ENCODE results near the gene PROSER1. TPM values are rescaled to one million over a fixed set of nuclear protein-coding genes. Genes with fewer than 3 reads are reported as not detected.
"Not testable (repeated sequence)": the region's sequence is repeated elsewhere in the genome, so short reads cannot be mapped to it uniquely, and the experiment has no call there.

PROSER1 gene
- 13.2 TPM for total RNA-seq
- long read RNA-seq, full-length matches to known transcripts = 5 of 11 reads
- long read RNA-seq, partial matches to known transcripts = 1 of 11 reads
- long read RNA-seq, other reads (novel, unspliced or antisense) = 5 of 11 reads

DNA sequence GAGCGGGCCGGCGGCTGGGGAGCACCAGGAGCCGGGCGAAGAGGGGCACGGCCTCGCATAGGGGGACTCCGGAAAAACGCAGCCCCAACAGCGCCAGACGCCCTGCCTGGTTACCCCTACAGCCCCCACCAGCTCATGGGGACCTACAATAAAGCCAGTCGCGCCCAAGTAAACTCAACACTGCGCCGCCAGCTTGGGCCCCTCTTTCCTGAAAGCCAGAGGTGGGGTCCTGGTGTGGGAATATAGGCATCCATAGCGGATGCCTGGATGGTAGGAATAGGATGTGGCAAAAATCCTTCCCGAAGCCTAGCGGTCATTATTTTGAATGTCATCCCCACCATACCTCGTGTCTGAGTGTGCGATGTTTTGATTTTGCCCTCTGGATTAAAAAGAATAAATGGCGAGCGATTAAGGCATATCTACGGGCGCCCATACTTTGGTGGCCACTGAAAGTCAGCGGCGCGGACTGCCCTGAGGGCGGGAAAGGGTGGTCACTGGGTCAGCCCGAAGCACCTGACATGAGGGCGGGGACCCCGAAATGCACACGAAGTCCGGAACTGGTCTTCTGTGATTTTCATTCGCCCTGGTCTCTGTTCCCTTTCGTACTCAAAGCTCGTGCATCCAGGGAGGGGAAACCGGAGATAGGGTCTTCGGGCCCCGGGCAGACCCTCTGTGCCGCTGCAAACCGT is at the start of gene PROSER1, which contains the start of gene NHLRC3:
Gene PROSER1 (minus strand): TSS at position 210 of the 689 bp plus-strand sequence. CDS start 847 bp downstream, outside the sequence.
Gene NHLRC3 (plus strand): TSS at position 577 of the 689 bp plus-strand sequence. CDS start 184 bp downstream, outside the sequence.
- DNase-seq (peak; percentile 94), ATAC-seq (ENCODE audit: poor library complexity) (peak; percentile 95)
- intact Hi-C loops (cut with DNase I) = no loop called here

DNA sequence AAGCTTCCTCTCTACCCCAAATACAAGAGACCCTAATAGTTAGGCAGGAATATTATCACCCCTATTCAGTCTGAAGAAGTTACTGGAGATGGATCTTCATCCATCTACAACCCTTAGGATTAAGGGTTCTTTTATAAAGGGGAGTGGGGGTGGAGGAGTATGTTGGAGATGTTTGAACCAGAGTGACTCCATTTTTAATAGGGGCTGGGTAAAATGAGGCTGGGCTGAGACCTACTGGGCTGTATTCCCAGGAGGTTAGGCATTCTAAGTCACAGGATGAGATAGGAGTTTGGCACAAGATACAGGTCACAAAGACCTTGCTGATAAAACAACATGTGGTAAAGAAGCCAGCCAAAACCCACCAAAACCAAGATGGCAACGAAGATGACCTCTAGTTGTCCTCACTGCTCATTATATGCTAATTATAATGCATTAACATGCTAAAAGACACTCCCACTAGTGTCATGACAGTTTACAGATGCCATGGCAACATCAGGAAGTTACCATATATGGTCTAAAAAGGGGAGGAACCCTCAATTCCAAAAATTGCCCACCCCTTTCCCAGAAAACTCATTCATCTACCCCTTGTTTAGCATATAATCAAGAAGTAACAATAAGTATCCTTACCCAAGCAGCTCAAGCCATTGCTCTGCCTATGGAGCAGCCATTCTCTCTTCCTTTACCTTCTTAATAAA is 48.5 kb upstream of the PROSER1 start:
- intact Hi-C loops (cut with DNase I); ATAC-seq (ENCODE audit: poor library complexity); DNase-seq: not testable (repeated sequence)

DNA sequence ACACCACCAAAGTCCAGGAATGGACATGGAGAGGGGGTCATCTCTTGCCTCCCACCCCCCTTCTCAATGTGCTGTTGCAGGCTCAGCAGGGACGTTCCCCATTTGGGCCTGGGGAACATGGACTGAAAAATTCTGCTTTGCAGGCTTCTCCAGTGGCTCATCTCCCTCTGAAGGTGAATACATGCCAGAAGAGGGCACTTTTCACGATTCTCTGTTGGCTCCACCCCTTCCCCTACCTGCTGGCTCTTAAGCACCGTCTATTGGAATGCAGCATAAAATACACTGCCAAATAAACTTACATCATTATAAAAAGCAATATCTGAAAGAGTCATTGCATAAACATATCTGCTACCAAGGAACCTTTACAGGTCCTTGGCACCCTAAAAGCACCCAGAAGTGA is 36.1 kb upstream of the PROSER1 start:
- intact Hi-C loops (cut with DNase I) = no loop called here
- ATAC-seq (ENCODE audit: poor library complexity) (no peak), DNase-seq (no peak)

DNA sequence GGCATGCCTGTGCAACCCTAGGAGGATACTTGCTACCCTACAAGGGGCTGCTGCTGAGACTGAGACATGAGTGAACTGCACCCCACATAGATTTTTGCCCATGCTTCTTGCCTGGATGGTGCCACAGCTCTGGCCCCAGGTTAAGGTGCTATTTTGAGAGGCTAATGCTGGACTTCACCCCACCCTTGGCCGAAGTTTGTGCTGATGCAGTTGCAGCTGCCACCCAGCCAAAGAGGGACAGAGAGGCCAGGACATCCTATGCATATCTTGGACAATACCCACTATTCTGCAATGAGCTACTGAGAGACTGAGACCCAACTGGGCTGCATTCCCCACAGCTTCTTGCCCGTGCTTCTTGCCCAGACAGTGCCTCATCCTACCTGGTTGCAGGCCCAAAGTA is 35.0 kb upstream of the PROSER1 start:
- DNase-seq = no peak
- ATAC-seq (ENCODE audit: poor library complexity) = no peak
- intact Hi-C loops (cut with DNase I) = no loop called here

DNA sequence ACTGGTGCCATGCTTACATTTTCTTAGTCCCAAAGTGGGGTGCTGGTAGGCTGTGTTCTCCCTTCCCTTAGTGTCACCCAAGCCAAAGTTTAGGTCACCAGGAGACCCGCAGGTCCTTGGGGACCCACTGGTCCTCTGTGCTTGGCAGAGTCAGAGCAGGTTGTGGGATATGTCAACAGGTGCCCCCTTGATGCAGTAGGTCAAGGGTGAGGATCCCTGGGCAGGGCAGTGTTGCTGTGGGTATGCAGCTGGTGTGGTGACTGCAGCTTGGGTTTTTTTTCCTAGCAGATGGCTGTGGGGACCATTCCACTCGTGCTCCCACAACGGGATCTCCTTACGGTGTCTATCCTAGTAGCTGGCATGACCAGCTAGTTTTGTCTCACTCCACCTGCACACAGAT is 24.1 kb upstream of the PROSER1 start:
- intact Hi-C loops (cut with DNase I) = loop anchor here (10.0 kb wide), 1 partner anchor 203 kb away; no protein-coding TSS in a partner anchor
- DNase-seq (no peak), ATAC-seq (ENCODE audit: poor library complexity) (no peak)

DNA sequence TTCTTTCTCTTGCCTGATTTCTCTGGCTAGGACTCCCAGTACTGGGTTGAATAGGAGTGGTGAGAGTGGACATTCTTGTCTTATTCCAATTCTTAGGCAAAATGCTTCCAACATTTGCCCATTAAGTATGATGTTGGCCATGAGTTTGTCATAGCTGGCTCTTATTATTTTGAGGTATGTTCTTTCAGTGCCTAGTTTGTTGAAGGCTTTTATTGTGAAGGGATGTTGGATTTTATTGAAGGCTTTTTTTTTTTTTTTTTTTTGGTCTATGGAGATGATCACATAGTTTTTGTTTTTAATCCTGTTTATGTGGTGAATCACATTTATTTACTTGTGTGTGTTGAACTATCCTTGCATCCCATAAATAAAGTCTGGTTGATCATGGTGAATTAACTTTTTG is 20.2 kb upstream of the PROSER1 start:
- no peak for ATAC-seq (ENCODE audit: poor library complexity)
- intact Hi-C loops (cut with DNase I) = no loop called here
- no peak for DNase-seq

DNA sequence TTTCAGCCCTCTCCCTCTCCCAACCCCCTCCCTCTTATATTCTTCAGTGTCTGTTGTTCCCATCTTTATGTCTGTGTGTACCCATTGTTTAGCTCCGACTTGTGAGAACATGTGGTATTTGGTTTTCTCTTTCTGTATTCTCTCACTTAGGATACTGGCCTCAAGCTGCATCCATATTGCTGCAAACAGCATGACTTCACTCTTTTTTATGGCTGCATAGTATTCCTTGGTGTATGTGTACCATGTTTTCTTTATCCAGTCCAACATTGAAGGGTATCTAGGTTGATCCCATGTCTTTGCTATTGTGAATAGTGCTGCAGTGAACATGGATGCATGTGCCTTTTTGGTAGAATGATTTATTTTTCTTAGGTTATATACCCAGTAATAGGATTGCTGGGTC is 18.1 kb upstream of the PROSER1 start:
- no peak for ATAC-seq (ENCODE audit: poor library complexity)
- intact Hi-C loops (cut with DNase I) = no loop called here
- DNase-seq = no peak

DNA sequence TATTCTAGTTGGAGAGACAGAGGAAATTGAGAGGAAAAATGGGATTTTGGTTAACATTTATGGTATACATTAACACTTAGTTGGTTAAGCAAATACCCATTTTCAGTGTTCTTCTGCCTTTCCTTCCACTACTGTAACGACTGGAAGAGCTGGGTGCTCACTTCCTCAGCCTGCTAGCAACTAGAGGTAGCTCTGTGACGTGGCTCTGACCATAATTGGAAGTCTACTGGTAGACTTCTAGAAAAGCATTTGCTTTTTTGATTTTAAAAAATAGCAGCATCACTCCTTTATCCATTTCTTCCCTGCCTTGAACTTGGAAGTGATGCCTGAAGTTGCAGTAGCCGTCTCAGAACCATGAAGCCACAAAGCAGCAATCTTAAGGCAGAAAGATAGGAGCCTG is 16.2 kb upstream of the PROSER1 start:
- intact Hi-C loops (cut with DNase I) = loop anchor here (5.0 kb wide), 1 partner anchor 558 kb away; no protein-coding TSS in a partner anchor
- DNase-seq (no peak), ATAC-seq (ENCODE audit: poor library complexity) (no peak)

DNA sequence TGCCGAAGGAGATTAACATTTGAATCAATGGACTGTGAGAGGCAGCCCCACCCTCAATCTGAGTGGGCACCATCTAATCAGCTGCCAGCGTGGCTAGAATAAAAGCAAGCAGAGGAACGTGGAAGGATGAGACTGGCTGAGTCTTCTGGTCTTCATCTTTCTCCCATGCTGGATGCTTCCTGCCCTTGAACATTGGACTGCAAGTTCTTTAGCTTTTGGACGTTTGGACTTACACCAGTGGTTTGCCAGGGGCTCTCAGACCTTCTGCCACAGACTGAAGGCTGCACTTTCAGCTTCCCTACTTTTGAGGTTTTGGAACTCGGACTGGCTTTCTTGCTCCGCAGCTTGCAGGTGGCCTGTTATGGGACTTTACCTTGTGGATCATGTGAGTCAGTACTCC is 15.1 kb upstream of the PROSER1 start:
- no peak for DNase-seq
- no peak for ATAC-seq (ENCODE audit: poor library complexity)
- intact Hi-C loops (cut with DNase I) = loop anchor here (5.0 kb wide), 1 partner anchor 559 kb away; no protein-coding TSS in a partner anchor

DNA sequence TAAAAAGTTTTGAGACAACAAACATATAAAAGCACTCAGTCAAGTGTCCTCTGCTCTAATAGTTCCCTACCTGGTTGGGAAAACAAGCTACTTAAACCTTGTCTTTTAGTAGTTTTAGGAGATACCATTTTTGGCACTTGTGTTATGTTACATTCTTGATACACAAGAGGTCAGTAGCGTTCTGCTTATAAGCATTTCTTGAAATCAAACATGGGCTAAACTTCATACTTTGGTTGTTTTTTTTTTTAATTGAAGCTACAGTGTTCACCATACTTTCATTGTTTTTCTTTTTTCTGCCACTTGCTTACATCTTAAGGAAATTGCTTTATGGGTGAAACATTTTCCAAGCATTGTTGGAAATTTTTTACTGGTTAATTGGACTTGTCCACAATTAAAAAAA is 13.3 kb upstream of the PROSER1 start:
- intact Hi-C loops (cut with DNase I) = loop anchor here (5.0 kb wide), 1 partner anchor 561 kb away; no protein-coding TSS in a partner anchor
- no peak for ATAC-seq (ENCODE audit: poor library complexity)
- no peak for DNase-seq

DNA sequence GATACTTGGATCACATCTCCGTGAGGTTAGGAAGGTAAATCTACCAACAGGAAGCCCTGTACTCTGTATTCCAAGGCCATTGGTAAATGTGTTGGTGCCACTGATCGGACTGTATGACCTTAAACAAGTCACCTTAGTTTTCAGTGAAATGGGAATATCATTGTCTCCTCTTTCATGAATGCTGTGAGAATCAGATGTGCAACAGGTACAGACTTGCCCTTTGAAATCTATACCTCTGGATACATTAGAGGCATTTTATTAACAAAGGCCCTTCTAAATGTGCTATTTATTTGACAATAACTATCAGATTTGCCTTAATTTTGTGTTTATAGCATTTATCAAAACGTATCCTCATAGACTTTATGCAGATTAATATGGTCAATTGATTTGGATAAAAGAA is 11.4 kb upstream of the PROSER1 start:
- DNase-seq (no peak), ATAC-seq (ENCODE audit: poor library complexity) (no peak)
- intact Hi-C loops (cut with DNase I) = no loop called here

DNA sequence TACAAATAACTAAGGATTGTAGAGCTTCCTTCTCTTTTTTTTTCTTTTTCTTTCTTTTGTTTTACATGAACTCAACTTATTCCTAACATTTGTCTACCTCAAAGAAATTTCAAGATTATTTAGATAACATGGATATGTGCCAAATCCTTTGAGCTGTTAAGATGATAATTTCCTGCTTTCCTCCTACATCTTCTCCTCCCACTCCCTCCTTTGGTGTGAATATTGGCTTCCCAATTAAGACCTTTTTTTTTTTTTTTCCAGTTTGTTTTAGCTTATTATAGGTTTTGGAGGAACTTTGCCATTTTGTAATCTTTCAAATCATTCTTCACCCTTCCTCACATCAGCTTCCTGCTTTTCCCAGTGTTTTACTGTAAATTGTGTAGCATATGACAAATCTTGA is 10.9 kb upstream of the PROSER1 start:
- ATAC-seq (ENCODE audit: poor library complexity) = no peak
- DNase-seq = no peak
- intact Hi-C loops (cut with DNase I) = no loop called here

DNA sequence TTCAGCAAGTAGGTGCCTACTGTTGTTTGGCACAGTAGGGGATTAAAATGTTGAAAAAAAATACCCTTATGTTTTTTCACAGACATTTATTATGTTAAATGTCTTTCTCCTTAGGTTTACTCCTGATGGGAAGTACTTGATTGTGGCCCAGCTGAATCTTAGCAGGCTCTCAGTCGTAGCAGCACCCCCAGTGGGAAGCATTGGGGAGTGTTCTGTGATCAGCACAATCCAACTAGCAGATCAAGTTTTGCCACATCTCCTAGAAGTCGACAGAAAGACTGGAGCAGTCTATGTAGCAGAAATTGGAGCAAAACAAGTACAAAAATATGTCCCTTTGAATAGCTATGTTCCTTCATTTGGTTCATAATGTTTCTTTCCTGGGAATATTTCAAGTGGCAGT is 9.7 kb upstream of the PROSER1 start:
- ATAC-seq (ENCODE audit: poor library complexity) = no peak
- intact Hi-C loops (cut with DNase I) = no loop called here
- no peak for DNase-seq

DNA sequence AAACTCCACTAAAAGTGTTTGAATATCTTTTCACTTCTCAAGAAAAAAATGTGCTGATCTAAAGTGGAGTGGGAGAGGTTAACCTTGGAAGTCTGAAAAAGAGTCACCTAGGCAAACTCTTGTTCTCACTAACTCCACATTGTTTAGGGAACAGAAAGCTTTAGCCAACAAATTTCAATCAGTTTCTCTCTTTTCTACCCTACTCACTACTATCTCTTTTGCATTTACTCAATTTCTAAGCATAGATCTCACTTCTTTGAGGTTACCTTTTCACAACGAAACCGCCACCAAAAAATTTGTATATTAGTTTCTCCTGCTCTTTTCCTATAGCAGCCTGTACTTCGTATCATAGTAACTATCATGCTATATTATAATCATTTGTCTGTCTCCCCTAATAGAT is 6.6 kb upstream of the PROSER1 start:
- DNase-seq = no peak
- intact Hi-C loops (cut with DNase I) = no loop called here
- ATAC-seq (ENCODE audit: poor library complexity) = no peak

DNA sequence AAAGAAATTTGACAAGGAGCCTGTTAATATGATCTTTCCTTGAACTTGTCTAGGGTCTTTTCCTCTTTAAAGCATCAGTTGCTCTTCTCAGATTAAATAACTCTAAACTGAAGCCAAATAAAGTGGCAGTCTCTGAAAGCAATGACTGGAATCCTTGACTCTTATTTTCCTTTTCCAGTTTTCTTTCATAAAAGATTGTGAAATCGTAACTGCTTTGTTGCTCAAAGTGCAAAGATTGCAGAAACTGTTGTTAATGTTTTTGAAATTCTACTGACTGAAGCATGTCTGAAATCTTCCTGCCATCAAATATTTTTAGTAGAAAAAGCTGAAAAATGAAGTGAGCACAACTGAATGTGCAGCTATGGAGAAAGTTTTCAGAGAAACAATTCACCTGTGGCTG is 2.3 kb upstream of the PROSER1 start:
- DNase-seq = no peak
- intact Hi-C loops (cut with DNase I) = no loop called here
- ATAC-seq (ENCODE audit: poor library complexity) = no peak

DNA sequence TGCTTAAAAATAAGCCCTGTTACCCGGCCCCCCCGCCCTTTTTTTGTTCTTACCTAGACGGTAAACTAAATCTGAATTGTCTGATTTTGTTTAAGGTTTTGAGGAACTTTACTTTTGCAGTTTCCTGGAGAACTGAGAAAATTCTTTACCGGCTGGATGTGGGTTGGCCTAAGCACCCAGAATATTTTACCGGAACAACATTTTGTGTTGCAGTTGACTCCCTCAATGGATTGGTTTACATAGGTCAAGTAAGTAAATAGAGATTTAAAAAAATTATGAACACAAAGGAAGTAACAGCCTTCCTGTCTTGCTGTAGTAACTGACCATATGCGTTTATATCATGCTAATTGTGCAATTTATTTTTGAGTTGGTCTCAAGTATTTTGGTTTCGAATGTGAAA is 1.2 kb upstream of the PROSER1 start:
- intact Hi-C loops (cut with DNase I) = no loop called here
- DNase-seq (no peak), ATAC-seq (ENCODE audit: poor library complexity) (no peak)

DNA sequence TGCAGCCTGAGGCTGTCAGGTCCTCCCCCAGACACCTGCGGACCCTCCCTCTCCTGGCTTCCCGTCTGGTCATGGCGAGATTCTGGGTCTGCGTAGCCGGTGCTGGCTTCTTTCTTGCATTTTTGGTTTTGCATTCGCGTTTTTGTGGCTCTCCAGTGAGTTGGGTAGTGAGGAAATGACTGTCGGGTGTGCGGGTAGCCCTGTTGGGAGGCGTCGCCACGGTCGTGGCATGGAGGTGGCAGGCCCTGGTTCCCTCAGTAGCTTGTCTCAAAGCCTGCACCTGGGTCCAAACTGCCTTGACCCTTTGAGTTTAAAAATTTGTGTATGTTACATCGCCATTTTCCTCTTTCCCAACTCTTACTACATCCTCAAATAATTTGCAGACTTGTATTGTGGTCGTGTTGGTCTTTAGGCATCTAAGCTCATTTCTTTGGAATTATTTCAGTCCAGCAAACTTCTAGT is 711 bp upstream of the PROSER1 start:
- DNase-seq (no peak), ATAC-seq (ENCODE audit: poor library complexity) (peak; percentile 25)
- intact Hi-C loops (cut with DNase I) = no loop called here

DNA sequence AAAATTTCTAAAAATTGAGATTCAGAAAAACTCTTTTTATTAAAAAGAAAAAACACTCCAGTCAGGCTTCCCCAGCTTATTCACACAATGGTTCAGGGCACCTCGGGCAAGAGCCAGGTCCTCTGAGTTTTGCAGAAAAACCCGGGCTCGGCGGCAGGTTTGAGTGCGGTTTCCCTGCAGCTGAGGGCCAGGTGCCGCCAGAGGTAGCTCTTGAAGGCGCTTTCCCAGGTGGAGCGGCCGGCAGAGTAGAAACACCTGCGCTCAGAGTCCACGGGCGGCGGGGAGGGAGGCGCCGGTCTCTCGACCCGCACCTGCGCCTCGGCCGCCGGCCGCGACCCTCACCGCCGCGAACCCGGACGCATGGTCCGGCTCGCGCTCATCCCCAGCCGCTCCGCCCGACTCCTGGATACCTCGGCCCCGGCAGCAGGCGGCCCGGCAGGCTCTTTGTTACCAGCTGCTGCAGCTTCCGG is 444 bp downstream of the PROSER1 start:
- ATAC-seq (ENCODE audit: poor library complexity) (no peak), DNase-seq (no peak)
- intact Hi-C loops (cut with DNase I) = no loop called here

DNA sequence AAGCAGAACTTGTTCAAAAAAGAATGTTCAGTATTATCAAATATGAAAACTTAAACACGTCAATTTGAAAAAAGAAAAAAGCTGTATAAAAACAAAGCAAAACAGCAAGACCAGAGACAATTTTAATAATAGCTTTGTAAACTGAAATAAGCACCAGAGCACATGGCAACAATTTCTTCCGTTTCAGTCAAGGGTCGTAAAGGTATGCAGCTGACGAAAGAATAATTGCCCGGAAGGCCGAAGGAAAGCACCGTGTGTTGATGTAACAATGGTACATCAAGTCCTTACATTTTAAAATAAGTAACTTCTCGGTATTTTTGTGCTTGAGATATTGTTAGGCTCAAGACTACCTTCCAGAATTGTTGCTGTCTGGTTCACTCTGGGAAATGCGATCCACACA is 1.7 kb downstream of the PROSER1 start:
- no peak for ATAC-seq (ENCODE audit: poor library complexity)
- intact Hi-C loops (cut with DNase I) = no loop called here

DNA sequence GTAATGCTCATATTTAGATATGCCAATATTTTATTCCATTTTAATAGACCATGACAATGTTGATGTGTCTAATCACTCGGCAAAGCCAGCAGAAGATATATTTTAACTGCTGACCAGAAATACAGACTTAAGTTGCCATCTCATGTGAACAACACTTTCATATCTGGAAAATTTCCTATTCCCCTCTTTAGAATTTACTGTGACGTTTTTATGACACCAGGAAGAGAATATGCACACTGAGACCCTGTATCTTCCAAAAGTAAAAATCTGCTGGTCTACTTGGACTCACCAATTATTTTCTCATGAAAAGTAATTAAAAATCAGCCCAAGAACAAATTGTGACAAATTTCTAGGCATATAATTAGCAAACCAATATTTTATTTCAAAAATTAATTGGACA is 2.1 kb downstream of the PROSER1 start:
- ATAC-seq (ENCODE audit: poor library complexity) = no peak
- intact Hi-C loops (cut with DNase I) = no loop called here
- DNase-seq = no peak

More for the DNA sequence above, 1.7 kb downstream of the PROSER1 start:
- DNase-seq = no peak

All from Right ventricle myocardium superior (tissue), 1 donor.